ENCODE measurements around the gene FGD4.
A peak's percentile ranks its signal among the peaks of the same experiment; 100 is the strongest.
"Not testable (repeated sequence)": the region's sequence is repeated elsewhere in the genome, so short reads cannot be mapped to it uniquely, and the experiment has no call there.

FGD4 gene

DNA sequence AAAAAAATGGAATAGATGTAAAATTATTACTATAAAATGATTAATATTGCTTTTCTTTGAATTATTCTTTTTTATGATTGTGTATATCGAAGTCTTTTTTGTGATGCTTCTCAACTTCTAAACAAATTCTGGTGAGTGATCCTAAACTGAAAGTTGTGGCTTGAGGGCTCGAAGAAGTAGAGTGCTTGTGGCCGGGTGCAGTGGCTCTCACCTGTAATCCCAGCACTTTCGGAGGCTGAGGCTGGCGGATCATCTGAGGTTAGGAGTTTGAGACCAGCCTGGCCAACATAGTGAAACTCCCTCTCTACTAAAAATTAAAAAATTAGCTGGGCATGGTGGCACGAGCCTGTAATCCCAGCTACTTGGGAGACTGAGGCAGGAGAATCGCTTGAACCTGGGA, 112.6 kb downstream of the FGD4 start:
- H3K4me1 ChIP-seq (ENCODE audit: control insufficient read depth, insufficient read depth, low read length); H3K9me3 ChIP-seq (replicated peaks; ENCODE audit: low read length); H3K9ac ChIP-seq (ENCODE audit: low read depth, low read length); H3K4me2 ChIP-seq (ENCODE audit: low read length); H3K4me3 ChIP-seq (ENCODE audit: low read length); H3K36me3 ChIP-seq (ENCODE audit: insufficient read depth, low read length); H3K27me3 ChIP-seq (ENCODE audit: control insufficient read depth, insufficient read depth, low read length): not testable (repeated sequence)

DNA sequence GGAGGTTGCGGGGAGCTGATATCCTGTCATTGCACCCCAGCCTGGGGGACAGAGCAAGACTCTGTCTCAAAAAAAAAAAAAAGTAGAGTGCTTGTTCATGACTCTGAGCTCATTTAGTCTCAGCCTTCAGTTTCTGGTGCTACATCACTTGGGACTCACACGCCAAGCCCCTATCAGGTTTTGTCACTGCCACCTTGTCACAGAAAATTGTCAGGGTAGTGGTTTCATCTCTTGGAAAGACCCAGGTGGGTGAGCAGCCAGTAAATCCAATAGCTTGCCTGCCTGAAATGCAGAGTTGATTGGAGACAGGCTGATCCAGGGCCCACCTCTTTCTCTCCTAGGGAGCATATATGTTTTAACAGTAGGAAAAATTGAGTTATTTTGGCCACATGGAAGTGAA, 113.0 kb downstream of the FGD4 start:
- no peaks in the 10 kb centered on the region for H3K4me1 ChIP-seq (ENCODE audit: control insufficient read depth, insufficient read depth, low read length)
- no peak overlapping the region for H3K4me2 ChIP-seq (ENCODE audit: low read length)
- H3K9ac ChIP-seq (ENCODE audit: low read depth, low read length): no peak overlapping the region
- no peaks in the 10 kb centered on the region for H3K27me3 ChIP-seq (ENCODE audit: control insufficient read depth, insufficient read depth, low read length)
- no peak overlapping the region for H3K4me3 ChIP-seq (ENCODE audit: low read length)
- H3K9me3 ChIP-seq (replicated peaks; ENCODE audit: low read length): no peaks in the 10 kb centered on the region
- H3K36me3 ChIP-seq (ENCODE audit: insufficient read depth, low read length): no peaks in the 10 kb centered on the region

DNA sequence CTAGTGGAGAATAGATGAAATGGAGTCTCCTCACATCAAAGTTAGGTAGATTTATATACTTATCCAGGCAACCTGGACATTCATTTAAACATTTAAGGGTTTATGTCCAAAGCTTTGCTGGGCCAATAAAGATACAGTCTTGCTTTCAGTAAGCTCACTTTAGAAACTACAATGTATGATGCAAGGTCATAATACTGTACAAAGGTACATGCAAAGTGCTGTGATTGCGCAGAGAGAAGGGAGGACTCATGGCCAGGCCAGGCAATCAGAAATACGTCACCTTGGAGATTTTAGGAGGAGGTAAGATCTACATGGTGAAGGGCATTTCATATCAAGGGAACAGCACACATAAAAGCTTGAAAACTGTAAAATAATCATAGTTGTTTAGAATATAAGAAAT, 113.6 kb downstream of the FGD4 start:
- Histone ChIP-seq H3K4me1 (ENCODE audit: control insufficient read depth, insufficient read depth, low read length) (no peaks in the 10 kb centered on the region), H3K27me3 (ENCODE audit: control insufficient read depth, insufficient read depth, low read length) (no peaks in the 10 kb centered on the region), H3K36me3 (ENCODE audit: insufficient read depth, low read length) (no peaks in the 10 kb centered on the region), H3K4me2 (ENCODE audit: low read length) (no peak overlapping the region), H3K4me3 (ENCODE audit: low read length) (no peak overlapping the region), H3K9ac (ENCODE audit: low read depth, low read length) (no peak overlapping the region), H3K9me3 (replicated peaks; ENCODE audit: low read length) (no peaks in the 10 kb centered on the region)

DNA sequence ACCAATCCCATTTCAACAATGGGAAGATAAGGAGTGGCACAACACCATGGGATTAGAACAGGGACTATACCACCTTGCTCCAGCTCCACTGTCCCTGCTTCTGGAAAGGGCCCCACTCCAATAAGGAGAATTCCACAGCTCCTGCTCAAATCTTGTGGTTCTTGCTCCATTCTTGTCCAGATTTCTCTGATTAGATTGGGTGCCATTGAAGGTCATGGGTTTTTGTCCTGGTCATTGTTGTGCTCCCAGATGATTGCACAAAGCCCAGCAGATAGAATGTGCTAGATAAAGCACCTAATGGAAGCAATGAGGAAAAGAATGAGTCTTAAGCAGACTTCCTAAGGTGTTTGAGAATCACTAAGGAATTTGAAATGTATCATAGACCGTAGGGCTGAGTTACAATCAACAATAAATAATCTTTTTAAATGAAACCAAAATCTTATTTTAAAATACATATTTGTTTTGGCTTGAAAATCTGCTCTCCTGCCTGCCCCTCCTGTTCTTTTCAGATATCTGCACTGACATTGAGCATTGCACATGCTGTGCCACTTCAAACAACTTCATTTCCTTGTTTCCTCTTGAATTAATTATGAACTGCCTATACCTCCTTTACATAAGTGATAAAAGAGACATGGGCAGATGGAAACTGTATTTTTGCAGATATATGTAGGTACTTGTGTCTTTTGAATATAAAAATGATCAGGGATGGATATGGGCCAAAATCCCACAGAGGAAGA, 115.9 kb downstream of the FGD4 start:
- H3K4me1 ChIP-seq (ENCODE audit: control insufficient read depth, insufficient read depth, low read length): no peaks in the 10 kb centered on the region
- H3K9ac ChIP-seq (ENCODE audit: low read depth, low read length): no peak overlapping the region
- no peaks in the 10 kb centered on the region for H3K36me3 ChIP-seq (ENCODE audit: insufficient read depth, low read length)
- H3K27me3 ChIP-seq (ENCODE audit: control insufficient read depth, insufficient read depth, low read length): no peaks in the 10 kb centered on the region
- no peak overlapping the region for H3K4me3 ChIP-seq (ENCODE audit: low read length)
- H3K9me3 ChIP-seq (replicated peaks; ENCODE audit: low read length): no peaks in the 10 kb centered on the region
- H3K4me2 ChIP-seq (ENCODE audit: low read length): no peak overlapping the region

DNA sequence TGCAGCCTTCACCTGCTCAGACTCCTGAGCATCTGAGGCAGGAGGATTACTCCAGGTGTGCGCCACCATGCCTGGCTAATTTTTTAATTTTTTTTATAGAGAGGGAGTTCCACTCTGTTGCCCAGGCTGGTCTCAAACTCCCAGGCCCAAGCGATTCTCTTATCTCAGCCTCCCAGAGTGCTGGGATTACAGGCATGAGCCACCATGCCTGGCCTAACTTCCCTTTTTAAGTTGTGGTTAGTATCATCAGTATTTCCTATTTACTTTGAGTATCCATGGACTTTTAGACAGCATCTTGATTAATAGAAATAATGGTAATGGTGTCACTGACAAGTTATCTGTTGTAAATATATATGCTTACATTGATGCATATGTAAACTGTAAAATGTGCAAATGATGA, 116.9 kb downstream of the FGD4 start:
- no peak overlapping the region for H3K4me3 ChIP-seq (ENCODE audit: low read length)
- H3K4me1 ChIP-seq (ENCODE audit: control insufficient read depth, insufficient read depth, low read length): no peaks in the 10 kb centered on the region
- H3K27me3 ChIP-seq (ENCODE audit: control insufficient read depth, insufficient read depth, low read length): no peaks in the 10 kb centered on the region
- H3K9me3 ChIP-seq (replicated peaks; ENCODE audit: low read length): no peaks in the 10 kb centered on the region
- no peaks in the 10 kb centered on the region for H3K36me3 ChIP-seq (ENCODE audit: insufficient read depth, low read length)
- H3K4me2 ChIP-seq (ENCODE audit: low read length): no peak overlapping the region
- no peak overlapping the region for H3K9ac ChIP-seq (ENCODE audit: low read depth, low read length)

DNA sequence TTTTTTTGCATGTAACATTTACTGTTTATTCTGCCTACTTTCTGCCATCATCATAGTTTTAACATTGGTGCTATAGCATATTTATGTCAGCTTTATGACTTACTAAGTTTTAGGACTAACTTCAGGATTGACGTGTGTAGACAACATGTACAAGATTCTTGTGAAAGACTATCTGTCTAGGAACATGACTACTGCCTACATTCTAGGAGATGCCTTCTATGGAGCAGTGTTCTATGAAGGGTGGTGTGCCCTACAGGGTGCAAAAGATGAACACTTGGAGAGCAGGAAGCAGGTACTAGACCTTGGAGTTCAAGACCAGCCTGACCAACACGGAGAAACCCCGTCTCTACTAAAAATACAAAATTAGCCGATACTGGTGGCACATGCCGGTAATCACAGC, 118.6 kb downstream of the FGD4 start:
- Histone ChIP-seq H3K36me3 (ENCODE audit: insufficient read depth, low read length) (no peaks in the 10 kb centered on the region), H3K4me2 (ENCODE audit: low read length) (no peak overlapping the region), H3K4me1 (ENCODE audit: control insufficient read depth, insufficient read depth, low read length) (peaks cover 12% of the 10 kb centered on the region), H3K9me3 (replicated peaks; ENCODE audit: low read length) (no peaks in the 10 kb centered on the region), H3K9ac (ENCODE audit: low read depth, low read length) (no peak overlapping the region), H3K4me3 (ENCODE audit: low read length) (no peak overlapping the region), H3K27me3 (ENCODE audit: control insufficient read depth, insufficient read depth, low read length) (no peaks in the 10 kb centered on the region)

DNA sequence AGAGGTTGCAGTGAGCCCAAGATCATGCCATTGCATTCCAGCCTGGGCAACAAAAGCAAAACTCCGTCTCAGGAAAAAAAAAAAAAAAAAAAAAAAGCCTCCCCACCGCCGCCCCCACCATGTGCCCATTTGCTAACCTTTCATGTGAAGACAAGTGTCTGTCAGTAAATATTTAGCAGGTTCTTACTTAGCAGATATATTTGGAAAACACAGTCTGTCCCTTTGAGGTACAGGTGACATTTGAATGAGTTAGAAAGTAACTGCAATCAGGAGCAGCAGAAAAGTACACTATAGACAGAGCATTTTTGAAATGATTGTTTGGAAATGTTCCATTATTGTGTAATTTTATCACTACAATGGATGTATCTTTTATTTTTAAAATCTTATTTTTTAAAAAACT, 119.7 kb downstream of the FGD4 start:
- H3K36me3 ChIP-seq (ENCODE audit: insufficient read depth, low read length): no peaks in the 10 kb centered on the region

DNA sequence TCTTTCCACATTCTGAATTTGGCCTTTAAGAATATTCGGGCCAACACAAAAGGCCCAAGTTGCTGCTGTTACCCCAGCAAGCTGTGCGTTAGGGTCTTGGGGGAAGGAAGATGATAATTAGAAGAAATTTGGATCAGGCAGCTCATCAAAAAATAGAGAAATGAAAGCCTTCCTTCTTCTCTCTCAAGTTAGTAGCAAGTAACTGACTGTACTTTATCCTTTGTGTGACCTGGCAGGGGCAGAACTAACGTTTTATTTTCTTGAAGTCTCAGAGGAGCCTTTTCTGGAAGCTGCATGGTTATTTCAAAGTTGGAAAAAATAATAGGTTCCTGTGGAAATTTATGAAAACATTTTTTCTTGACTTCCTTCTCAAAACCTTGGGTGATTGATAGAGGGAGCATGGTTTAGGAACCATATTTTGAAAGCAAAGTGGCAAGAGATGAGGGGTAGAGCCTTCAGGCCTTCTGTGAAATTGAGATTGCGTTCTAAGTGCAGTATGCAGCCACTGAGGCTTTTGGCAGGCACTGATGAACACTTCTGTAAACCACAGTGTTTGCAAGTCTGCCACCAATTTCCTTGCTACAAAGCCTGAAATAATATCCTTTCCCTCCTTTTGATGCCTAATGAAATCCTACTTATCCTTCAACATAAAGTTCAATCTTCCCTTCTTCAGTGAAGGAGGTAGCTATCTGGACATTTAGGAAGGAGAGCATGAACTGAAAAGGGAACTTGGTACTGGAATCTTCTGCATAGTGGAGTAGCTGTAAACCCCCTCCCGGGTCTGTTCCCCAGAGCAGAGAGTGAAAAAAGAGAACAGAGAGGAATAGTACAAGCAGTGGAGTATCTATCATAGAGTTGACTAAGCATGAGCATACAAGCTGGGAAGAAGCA, 123.2 kb downstream of the FGD4 start:
- H3K9ac ChIP-seq (ENCODE audit: low read depth, low read length): peak overlapping the region; percentile 50
- no peaks in the 10 kb centered on the region for H3K36me3 ChIP-seq (ENCODE audit: insufficient read depth, low read length)
- H3K27me3 ChIP-seq (ENCODE audit: control insufficient read depth, insufficient read depth, low read length): no peaks in the 10 kb centered on the region
- no peak overlapping the region for H3K4me3 ChIP-seq (ENCODE audit: low read length)
- peak overlapping the region; percentile 69 for H3K4me2 ChIP-seq (ENCODE audit: low read length)
- H3K9me3 ChIP-seq (replicated peaks; ENCODE audit: low read length): no peaks in the 10 kb centered on the region
- H3K4me1 ChIP-seq (ENCODE audit: control insufficient read depth, insufficient read depth, low read length): peaks cover 17% of the 10 kb centered on the region

More for the DNA sequence above, 119.7 kb downstream of the FGD4 start:
- Histone ChIP-seq H3K4me3 (ENCODE audit: low read length) (no peak overlapping the region), H3K4me1 (ENCODE audit: control insufficient read depth, insufficient read depth, low read length) (peaks cover 17% of the 10 kb centered on the region), H3K9ac (ENCODE audit: low read depth, low read length) (no peak overlapping the region), H3K27me3 (ENCODE audit: control insufficient read depth, insufficient read depth, low read length) (no peaks in the 10 kb centered on the region), H3K9me3 (replicated peaks; ENCODE audit: low read length) (no peaks in the 10 kb centered on the region), H3K4me2 (ENCODE audit: low read length) (no peak overlapping the region)

DNA sequence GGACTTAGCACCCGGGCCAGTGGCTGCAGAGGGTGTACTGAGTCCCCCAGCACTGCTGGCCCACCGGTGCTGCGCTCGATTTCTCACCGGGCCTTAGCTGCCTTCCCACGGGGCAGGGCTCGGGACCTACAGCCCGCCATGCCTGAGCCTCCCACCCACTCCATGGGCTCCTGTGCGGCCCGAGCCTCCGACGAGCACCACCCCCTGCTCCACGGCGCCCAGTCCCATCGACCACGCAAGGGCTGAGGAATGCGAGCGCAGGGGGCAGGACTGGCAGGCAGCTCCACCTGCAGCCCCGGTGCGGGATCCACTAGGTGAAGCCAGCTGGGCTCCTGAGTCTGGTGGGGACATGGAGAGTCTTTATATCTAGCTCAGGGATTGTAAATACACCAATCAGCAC, 126.4 kb downstream of the FGD4 start:
- not testable (repeated sequence) for H3K9me3 ChIP-seq (replicated peaks; ENCODE audit: low read length); H3K36me3 ChIP-seq (ENCODE audit: insufficient read depth, low read length); H3K9ac ChIP-seq (ENCODE audit: low read depth, low read length); H3K27me3 ChIP-seq (ENCODE audit: control insufficient read depth, insufficient read depth, low read length); H3K4me3 ChIP-seq (ENCODE audit: low read length); H3K4me2 ChIP-seq (ENCODE audit: low read length)
- H3K4me1 ChIP-seq (ENCODE audit: control insufficient read depth, insufficient read depth, low read length): peaks cover 17% of the 10 kb centered on the region

DNA sequence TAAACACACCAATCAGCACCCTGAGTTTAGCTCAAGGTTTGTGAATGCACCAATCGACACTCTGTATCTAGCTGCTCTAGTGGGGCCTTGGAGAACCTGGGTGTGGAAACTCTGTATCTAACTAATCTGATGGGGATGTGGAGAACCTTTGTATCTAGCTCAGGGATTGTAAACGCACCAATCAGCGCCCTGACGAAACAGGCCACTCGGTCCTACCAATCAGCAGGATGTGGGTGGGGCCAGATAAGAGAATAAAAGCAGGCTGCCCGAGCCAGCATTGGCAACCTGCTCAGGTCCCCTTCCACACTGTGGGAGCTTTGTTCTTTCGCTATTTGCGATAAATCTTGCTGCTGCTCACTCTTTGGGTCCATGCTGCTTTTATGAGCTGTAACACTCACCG, 127.0 kb downstream of the FGD4 start:
- H3K36me3 ChIP-seq (ENCODE audit: insufficient read depth, low read length); H3K4me3 ChIP-seq (ENCODE audit: low read length): not testable (repeated sequence)

DNA sequence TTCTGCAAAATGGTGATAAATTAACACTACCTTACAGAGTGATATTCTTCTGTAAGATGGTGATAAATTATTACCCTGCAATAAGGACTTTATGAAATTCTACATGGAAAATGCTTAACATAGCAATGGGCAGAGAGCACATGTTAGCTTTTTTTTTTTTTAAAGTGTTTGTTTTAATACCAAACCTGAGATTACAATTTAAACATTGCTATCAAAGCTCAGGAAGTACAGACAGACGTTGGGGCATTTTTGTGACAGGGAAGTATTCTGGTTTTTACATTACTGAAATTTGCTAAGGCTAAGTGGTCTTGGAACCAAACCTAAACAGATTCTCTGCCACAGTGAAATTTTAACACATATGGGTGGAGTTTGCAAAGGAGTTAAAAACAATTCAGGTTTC, 133.1 kb downstream of the FGD4 start:
- peak overlapping the region; percentile 23 for H3K9ac ChIP-seq (ENCODE audit: low read depth, low read length)
- no peaks in the 10 kb centered on the region for H3K9me3 ChIP-seq (replicated peaks; ENCODE audit: low read length)
- H3K4me1 ChIP-seq (ENCODE audit: control insufficient read depth, insufficient read depth, low read length): peaks cover 26% of the 10 kb centered on the region

More for the DNA sequence above, 127.0 kb downstream of the FGD4 start:
- not testable (repeated sequence) for H3K9ac ChIP-seq (ENCODE audit: low read depth, low read length); H3K27me3 ChIP-seq (ENCODE audit: control insufficient read depth, insufficient read depth, low read length); H3K9me3 ChIP-seq (replicated peaks; ENCODE audit: low read length); H3K4me2 ChIP-seq (ENCODE audit: low read length)
- peaks cover 17% of the 10 kb centered on the region for H3K4me1 ChIP-seq (ENCODE audit: control insufficient read depth, insufficient read depth, low read length)

DNA sequence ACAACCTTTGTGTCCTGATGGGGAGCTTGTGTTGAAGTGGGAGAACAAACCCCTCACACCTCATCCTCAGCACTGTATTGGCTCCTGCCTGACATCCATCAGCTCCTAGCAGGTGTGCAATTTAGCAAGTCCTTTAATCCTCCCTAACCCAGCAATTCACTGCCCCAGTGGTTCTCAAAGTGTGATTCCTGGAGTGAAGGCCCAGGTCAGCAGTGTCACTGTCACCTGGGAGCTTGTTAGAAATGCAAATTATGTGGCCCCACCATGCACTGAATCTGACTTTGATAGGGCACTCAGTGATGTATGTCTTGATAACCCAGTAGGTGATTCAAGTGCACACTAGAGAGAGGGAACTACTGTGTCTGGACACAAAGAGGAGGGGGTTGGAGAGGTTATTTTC, 133.6 kb downstream of the FGD4 start:
- peak overlapping the region; percentile 23 for H3K9ac ChIP-seq (ENCODE audit: low read depth, low read length)
- no peaks in the 10 kb centered on the region for H3K27me3 ChIP-seq (ENCODE audit: control insufficient read depth, insufficient read depth, low read length)
- peak overlapping the region; percentile 12 for H3K4me2 ChIP-seq (ENCODE audit: low read length)
- no peaks in the 10 kb centered on the region for H3K36me3 ChIP-seq (ENCODE audit: insufficient read depth, low read length)
- no peaks in the 10 kb centered on the region for H3K9me3 ChIP-seq (replicated peaks; ENCODE audit: low read length)
- no peak overlapping the region for H3K4me3 ChIP-seq (ENCODE audit: low read length)
- H3K4me1 ChIP-seq (ENCODE audit: control insufficient read depth, insufficient read depth, low read length): peaks cover 31% of the 10 kb centered on the region

More for the DNA sequence above, 133.1 kb downstream of the FGD4 start:
- Histone ChIP-seq H3K4me2 (ENCODE audit: low read length) (no peak overlapping the region), H3K4me3 (ENCODE audit: low read length) (no peak overlapping the region), H3K36me3 (ENCODE audit: insufficient read depth, low read length) (no peaks in the 10 kb centered on the region), H3K27me3 (ENCODE audit: control insufficient read depth, insufficient read depth, low read length) (no peaks in the 10 kb centered on the region)

Measured in skeletal muscle satellite cell (primary cell).